ENCODE results near the gene LMTK3.

DNA sequence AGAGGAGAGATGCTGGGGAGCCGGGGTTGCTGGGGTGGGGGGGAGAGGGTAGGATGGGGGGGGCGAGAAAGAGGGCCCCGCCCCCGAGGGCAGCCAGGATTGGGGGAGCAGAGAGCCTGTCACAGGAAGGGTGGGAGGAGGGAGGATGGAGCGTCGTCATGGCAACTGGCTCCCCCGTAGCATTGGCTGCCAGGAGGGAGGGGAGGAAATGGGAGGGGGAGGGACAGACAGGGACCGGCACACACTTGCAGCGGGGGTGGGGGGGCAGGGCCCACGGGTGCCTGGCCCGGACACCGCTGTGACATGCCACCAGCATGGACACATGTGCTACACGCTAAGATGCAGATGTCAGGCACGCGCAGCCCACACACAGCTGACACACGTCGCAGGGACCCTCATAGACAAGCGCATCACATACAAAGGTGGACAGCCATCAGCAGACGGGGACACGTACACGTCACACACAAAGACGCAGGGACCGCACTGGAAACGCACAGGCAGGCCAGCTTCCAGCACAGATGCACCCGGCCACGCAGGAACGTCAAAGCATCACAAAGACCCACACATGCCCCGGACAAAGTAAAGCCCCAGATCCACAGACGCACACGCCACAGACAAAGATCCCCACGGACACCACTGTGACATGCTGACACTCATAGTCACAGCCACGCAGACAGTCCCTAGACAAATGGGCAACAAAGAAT lies at the start of gene LMTK3:
- TF ChIP-seq POLR2AphosphoS5 (IDR thresholded peaks at IDR 0.05; ENCODE audit: low read depth) = no peak
- no peak for TF ChIP-seq NANOG (IDR thresholded peaks at IDR 0.05; ENCODE audit: borderline replicate concordance)
- TF ChIP-seq, protein P1, sequence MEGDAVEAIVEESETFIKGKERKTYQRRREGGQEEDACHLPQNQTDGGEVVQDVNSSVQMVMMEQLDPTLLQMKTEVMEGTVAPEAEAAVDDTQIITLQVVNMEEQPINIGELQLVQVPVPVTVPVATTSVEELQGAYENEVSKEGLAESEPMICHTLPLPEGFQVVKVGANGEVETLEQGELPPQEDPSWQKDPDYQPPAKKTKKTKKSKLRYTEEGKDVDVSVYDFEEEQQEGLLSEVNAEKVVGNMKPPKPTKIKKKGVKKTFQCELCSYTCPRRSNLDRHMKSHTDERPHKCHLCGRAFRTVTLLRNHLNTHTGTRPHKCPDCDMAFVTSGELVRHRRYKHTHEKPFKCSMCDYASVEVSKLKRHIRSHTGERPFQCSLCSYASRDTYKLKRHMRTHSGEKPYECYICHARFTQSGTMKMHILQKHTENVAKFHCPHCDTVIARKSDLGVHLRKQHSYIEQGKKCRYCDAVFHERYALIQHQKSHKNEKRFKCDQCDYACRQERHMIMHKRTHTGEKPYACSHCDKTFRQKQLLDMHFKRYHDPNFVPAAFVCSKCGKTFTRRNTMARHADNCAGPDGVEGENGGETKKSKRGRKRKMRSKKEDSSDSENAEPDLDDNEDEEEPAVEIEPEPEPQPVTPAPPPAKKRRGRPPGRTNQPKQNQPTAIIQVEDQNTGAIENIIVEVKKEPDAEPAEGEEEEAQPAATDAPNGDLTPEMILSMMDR (conservative IDR thresholded peaks at IDR 0.05; ENCODE audit: low read depth in 2 of 2) = no peak
- TF ChIP-seq EZH2phosphoT487 (IDR thresholded peaks at IDR 0.05; ENCODE audit: unreplicated experiment) = no peak
- TF ChIP-seq, protein P2, sequence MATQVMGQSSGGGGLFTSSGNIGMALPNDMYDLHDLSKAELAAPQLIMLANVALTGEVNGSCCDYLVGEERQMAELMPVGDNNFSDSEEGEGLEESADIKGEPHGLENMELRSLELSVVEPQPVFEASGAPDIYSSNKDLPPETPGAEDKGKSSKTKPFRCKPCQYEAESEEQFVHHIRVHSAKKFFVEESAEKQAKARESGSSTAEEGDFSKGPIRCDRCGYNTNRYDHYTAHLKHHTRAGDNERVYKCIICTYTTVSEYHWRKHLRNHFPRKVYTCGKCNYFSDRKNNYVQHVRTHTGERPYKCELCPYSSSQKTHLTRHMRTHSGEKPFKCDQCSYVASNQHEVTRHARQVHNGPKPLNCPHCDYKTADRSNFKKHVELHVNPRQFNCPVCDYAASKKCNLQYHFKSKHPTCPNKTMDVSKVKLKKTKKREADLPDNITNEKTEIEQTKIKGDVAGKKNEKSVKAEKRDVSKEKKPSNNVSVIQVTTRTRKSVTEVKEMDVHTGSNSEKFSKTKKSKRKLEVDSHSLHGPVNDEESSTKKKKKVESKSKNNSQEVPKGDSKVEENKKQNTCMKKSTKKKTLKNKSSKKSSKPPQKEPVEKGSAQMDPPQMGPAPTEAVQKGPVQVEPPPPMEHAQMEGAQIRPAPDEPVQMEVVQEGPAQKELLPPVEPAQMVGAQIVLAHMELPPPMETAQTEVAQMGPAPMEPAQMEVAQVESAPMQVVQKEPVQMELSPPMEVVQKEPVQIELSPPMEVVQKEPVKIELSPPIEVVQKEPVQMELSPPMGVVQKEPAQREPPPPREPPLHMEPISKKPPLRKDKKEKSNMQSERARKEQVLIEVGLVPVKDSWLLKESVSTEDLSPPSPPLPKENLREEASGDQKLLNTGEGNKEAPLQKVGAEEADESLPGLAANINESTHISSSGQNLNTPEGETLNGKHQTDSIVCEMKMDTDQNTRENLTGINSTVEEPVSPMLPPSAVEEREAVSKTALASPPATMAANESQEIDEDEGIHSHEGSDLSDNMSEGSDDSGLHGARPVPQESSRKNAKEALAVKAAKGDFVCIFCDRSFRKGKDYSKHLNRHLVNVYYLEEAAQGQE (IDR thresholded peaks at IDR 0.05; ENCODE audit: unreplicated experiment) = no peak
- no peak for TF ChIP-seq EZH2 (IDR thresholded peaks at IDR 0.05; ENCODE audit: low read depth, unreplicated experiment)
- no peak for TF ChIP-seq STAT1 (IDR thresholded peaks at IDR 0.05; ENCODE audit: unreplicated experiment)

Measured in GM23338 (cell line).